DOHH2 (cell line): ENCODE data around the gene ELMOD3.

Source experiments
- EZH2phosphoT487 ChIP-seq: fragments of 200-600 bp; sonication (generic); IDR thresholded peaks from 2 replicates; pipeline ENCODE4 v1.6.1; 2017; ENCODE audit warnings: borderline replicate concordance, mild to moderate bottlenecking, antibody characterized with exemption, low read length, moderate library complexity, mixed read lengths
- TF ChIP-seq, protein P1 (sequence below): fragments of 200-600 bp; sonication (generic); IDR thresholded peaks from one replicate; pipeline ENCODE4 v1.5.1; 2014; ENCODE audit warnings: antibody characterized with exemption, mild to moderate bottlenecking, low read depth, low read length; ENCODE audit not compliant: poor library complexity, severe bottlenecking

DNA sequence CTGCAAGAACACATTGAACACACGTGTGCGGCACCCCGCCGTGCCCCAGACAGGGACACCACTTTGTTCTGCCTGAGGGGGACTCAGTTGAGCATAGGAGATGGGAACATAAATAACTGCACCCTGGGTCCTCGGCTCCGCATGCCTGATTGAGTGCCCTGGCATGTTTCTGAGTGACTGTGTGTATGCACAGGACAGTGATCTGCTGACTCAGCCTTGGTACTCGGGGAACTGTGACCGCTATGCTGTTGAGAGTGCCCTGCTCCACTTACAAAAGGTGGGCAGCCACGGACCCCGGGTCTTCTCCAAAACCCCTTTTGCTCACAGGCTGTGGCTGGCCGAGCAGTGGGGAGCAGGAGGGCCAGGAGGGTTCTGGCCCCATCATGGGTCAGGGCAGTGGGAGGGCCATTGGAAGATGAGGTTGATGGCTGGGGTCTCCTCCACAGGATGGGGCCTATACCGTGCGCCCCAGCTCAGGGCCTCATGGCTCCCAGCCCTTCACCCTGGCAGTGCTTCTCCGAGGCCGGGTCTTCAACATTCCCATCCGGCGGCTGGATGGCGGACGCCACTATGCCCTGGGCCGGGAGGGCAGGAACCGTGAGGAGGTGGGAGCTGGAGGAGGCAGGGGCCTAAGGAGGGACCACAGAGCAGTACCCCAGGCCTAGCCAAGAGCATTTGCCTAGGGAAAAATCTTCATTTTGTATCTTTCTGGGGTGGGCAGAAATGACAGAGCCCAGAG, 80.8 kb downstream of the ELMOD3 start:
- TF ChIP-seq, protein P1, sequence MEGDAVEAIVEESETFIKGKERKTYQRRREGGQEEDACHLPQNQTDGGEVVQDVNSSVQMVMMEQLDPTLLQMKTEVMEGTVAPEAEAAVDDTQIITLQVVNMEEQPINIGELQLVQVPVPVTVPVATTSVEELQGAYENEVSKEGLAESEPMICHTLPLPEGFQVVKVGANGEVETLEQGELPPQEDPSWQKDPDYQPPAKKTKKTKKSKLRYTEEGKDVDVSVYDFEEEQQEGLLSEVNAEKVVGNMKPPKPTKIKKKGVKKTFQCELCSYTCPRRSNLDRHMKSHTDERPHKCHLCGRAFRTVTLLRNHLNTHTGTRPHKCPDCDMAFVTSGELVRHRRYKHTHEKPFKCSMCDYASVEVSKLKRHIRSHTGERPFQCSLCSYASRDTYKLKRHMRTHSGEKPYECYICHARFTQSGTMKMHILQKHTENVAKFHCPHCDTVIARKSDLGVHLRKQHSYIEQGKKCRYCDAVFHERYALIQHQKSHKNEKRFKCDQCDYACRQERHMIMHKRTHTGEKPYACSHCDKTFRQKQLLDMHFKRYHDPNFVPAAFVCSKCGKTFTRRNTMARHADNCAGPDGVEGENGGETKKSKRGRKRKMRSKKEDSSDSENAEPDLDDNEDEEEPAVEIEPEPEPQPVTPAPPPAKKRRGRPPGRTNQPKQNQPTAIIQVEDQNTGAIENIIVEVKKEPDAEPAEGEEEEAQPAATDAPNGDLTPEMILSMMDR = no peak
- TF ChIP-seq EZH2phosphoT487 = no peak
